NCI-H1436 treated with DMSO at 0.1 percent for 48 hours (cell line): ENCODE measurements around the gene ANKRD30BL.
"Not testable (repeated sequence)": the region's sequence is repeated elsewhere in the genome, so short reads cannot be mapped to it uniquely, and the experiment has no call there.

Experiments used
- DNase-seq: peaks from one replicate; lab custom pipeline; 2025; lab: John Stamatoyannopoulos, UW

Gene ANKRD30BL, protein sequence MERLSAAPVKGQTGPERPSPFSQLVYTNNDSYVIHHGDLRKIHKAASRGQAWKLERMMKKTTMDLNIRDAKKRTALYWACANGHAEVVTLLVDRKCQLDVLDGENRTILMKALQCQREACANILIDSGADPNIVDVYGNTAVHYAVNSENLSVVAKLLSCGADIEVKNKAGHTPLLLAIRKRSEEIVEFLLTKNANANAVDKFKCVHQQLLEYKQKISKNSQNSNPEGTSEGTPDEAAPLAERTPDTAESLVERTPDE

DNA sequence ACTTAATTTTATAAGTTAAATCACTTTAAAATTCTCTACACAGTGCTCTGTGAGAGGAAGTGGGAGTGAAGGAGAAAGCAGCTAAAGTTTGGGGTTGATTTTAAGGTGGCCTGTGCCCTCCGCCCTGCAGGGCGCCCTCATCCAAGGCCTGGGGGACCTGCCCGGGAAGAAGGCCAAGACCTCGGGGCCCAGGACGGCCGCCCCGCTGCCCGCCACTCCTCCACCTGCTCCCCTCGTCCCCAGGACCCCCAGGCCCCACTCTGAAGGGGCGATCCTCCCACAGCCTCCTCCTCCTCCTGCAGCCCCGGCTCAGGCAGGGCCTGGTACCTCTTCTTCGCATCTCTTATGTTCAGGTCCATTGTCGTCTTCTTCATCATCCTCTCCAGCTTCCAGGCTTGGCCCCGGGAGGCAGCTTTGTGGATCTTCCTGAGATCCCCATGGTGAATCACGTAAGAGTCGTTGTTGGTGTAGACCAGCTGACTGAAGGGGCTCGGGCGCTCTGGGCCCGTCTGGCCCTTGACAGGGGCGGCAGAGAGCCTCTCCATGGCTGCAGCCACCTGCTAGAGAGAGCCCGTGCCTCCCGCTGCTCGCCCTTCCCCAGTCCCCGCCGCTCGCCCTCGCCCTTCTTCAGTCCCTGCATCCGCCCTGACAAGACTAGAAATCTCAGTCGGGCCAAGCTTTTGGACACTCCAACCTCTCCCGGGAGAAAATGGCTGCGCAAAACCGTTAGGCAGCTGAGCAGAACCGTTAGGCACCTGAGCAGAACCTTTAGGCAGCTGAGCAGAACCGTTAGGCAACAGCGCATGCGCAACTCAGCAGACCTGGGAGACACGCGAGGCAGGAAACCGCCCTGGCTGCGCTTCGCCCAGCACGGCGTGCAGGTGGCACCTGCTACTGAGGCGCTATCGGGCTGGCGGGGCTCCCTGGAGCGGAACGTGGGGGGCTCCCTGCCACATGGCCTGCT, at the start of gene ANKRD30BL:
Gene ANKRD30BL (minus strand): TSS at position 792 of the 964 bp plus-strand sequence. CDS start 247 bp downstream, at position 545.
- not testable (repeated sequence) for DNase-seq

DNA sequence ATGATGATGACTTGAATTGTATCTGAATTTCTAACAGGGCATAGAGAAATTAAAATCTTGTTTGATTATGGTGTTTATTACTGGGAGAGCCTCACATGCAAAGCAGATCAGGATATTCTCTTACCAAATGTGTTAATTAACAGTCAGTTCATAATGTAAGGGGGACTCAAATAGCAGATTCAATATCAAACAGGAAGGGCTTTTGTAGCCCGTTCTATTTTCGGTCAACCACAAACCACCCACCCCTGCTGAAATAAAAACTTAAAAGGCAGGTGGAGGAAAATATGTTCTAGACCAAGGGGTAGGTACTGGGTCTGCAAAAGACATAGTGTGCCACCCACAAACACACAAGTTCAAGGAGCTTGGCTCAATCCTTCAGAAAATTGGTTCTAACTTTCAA, 41.1 kb upstream of the ANKRD30BL start:
- DNase-seq = not testable (repeated sequence)

DNA sequence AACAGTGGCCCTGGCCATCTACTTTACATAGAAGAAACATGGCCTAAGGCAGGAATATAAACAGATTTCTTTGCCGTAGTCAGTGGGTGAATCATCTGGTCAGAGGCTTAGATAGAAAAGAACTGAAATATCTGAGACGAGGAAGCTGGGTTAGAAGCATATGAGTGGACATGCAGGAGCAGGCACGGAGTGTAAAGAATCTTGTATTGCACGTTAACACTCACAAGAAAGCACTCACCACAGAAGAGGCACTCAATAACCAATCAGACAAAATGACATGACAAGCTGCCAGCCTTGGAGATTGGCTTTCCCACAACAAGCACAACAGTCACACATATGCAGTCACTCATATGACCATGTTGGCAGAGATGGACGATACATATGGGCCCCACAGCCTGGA, 31.1 kb upstream of the ANKRD30BL start:
- not testable (repeated sequence) for DNase-seq

DNA sequence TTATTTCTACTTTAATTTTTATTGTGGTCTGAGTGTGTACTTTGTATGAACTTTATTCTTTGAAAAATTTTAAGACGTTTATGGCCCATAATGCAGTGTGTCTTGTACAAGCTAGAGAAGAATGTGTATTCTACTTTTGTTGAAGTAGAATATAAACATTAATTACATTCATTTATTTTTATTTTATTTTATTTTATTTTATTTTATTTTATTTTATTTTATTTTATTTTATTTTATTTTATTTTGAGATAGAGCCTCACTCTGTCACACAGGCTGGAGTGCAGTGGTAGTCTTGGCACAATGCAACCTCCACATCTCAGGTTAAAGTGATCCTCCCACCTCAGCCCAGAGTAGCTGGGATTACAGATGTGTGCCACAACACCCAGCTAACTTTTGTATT, 5.3 kb upstream of the ANKRD30BL start:
- not testable (repeated sequence) for DNase-seq

DNA sequence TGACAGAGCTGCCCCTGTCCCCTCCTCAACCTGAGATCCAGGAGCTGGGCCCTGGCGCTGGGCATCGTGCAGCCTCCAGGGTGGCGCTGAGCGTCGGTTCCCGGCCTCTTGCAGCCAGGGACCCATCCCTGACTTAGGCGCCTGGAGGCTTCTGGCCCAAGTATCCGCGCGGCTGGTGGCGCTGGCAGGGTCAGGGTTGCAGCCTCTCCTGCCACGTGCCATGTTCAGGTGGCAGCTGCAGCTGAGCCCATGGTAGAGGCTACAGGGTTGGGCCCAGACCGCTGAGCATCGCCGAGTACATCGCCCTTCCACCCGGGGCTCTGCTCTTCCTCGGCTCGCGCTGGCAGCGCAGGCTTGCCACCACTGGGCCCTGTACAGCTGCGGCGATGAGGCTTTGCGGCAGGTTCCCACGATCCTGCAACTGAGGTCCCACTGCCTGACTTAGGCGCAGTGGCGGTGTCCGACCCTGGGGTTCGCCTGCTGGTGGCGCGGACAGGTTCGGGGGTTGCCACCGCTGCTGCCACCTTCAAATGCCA, 441 bp upstream of the ANKRD30BL start:
- not testable (repeated sequence) for DNase-seq

DNA sequence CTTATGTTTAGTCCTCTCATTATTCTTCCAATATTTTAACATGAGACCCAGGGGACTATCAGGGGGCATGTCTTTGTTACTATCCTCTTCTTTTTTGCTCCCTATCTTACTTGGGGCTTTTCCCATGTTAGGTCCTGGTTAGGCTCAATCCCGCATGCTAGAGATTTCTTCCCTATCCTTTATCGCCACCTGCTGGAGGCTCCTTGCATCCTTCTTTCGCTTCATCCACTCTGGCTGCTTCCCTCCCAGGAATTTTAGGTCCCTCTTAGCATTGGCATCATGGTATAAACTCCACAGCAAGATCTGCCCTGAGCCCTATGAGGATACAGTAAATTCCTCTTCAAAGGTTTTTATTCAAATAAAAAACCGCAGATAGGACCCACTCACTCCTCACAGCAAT, 15.0 kb downstream of the ANKRD30BL start:
- not testable (repeated sequence) for DNase-seq
